Retinal pigment epithelial cell (primary cell): ENCODE data around the gene CCZ1.
A peak's percentile ranks its signal among the peaks of the same experiment; 100 is the strongest.
"Not testable (repeated sequence)": the region's sequence is repeated elsewhere in the genome, so short reads cannot be mapped to it uniquely, and the experiment has no call there.

Source experiments
- DNase-seq: peaks from one replicate; pipeline ENCODE4 v3.0.0-alpha.2; 2010; ENCODE audit warnings: low read depth
- H3K4me3 ChIP-seq: 2 replicates; pipeline ENCODE4 v1.5.1; 2011; ENCODE audit warnings: mild to moderate bottlenecking, low read length, control low read depth, moderate library complexity
- CTCF ChIP-seq: conservative IDR thresholded peaks from 2 replicates; pipeline ENCODE4 v1.5.1; 2011; ENCODE audit warnings: low read depth, low read length, control low read depth, inconsistent platforms

Gene CCZ1

GRCh38 chr7:5898480-5899224 lies at the start of gene CCZ1:
CCZ1 (plus strand) TSS chr7:5898733; CDS start chr7:5898800, 67 bp downstream.
- DNase-seq = not testable (repeated sequence)
- H3K4me3 ChIP-seq = peak within 1 kb of the TSS; percentile 42
- TF ChIP-seq CTCF = peak; percentile 28

- H3K4me3 ChIP-seq = no peak overlapping the region
- DNase-seq = no peak
- TF ChIP-seq CTCF = no peak
Measured at GRCh38 chr7:5850944-5851343, 47.6 kb upstream of the CCZ1 start.

- no peak for DNase-seq
- no peak overlapping the region for H3K4me3 ChIP-seq
- TF ChIP-seq CTCF = no peak
Measured at GRCh38 chr7:5854738-5855137, 43.8 kb upstream of the CCZ1 start.

GRCh38 chr7:5857041-5857575 lies 41.4 kb upstream of the CCZ1 start:
- DNase-seq, H3K4me3 ChIP-seq: not testable (repeated sequence)

- not testable (repeated sequence) for H3K4me3 ChIP-seq, DNase-seq
Measured at GRCh38 chr7:5858494-5858893, 40.0 kb upstream of the CCZ1 start.

GRCh38 chr7:5861281-5861680 lies 37.3 kb upstream of the CCZ1 start:
- not testable (repeated sequence) for H3K4me3 ChIP-seq, DNase-seq

- H3K4me3 ChIP-seq, DNase-seq: not testable (repeated sequence)
Measured at GRCh38 chr7:5862753-5863366, 35.7 kb upstream of the CCZ1 start.

- DNase-seq, H3K4me3 ChIP-seq: not testable (repeated sequence)
Measured at GRCh38 chr7:5865279-5865931, 33.1 kb upstream of the CCZ1 start.

GRCh38 chr7:5867060-5867459 lies 31.5 kb upstream of the CCZ1 start:
- DNase-seq = no peak
- H3K4me3 ChIP-seq = no peak overlapping the region
- TF ChIP-seq CTCF = no peak

GRCh38 chr7:5868928-5869341 lies 29.6 kb upstream of the CCZ1 start:
- not testable (repeated sequence) for DNase-seq, H3K4me3 ChIP-seq
